ENCODE data around the gene MCRS1. TPM values are rescaled to one million over a fixed set of nuclear protein-coding genes. Genes with fewer than 3 reads are reported as not detected.
A peak's percentile ranks its signal among the peaks of the same experiment; 100 is the strongest.

MCRS1 gene
- total RNA-seq, 1 experiment from 2014 or later, result 88.6 TPM

GRCh38 chr12:49580572-49581535, 12.9 kb upstream of the MCRS1 start:
- in situ Hi-C loops (cut with HindIII; ENCODE audit: low pct_unique_long_range_greater_than_20kb, low sequenced_read_pairs), result no loop called here
- Histone ChIP-seq H3K4me3 (ENCODE audit: low read depth in 2 of 2, low read length in 2 of 2) (no peak overlapping the region), H3K9me3 (ENCODE audit: control insufficient read depth, insufficient read depth, low read depth, low read length) (no peaks in the 10 kb centered on the region), H3K27ac (ENCODE audit: low read length) (no peak overlapping the region), H3K4me1 (ENCODE audit: control insufficient read depth, insufficient read depth, low read length) (no peaks in the 10 kb centered on the region), H3K36me3 (ENCODE audit: control insufficient read depth, insufficient read depth, low read length) (no peaks in the 10 kb centered on the region), H3K27me3 (ENCODE audit: control insufficient read depth, insufficient read depth, low read length) (no peaks in the 10 kb centered on the region)
- peak; percentile 96 for ATAC-seq
- no TSS peak for BruUV-seq (replicated peaks)
- CTCF ChIA-PET, result interaction anchor here (0.6 to 1.5 kb wide), 8 partner anchors 12 to 222 kb away, joined by 3 to 9 read pairs (median 4); no protein-coding TSS in a partner anchor
- TF ChIP-seq SIN3A (IDR thresholded peaks at IDR 0.05; ENCODE audit: borderline replicate concordance, insufficient read depth, low read depth, low read length), result no peak
- TF ChIP-seq CTCF (IDR thresholded peaks at IDR 0.05), result peak; percentile 92
- peak; percentile 27 for DNase-seq (ENCODE audit: low read depth, low spot score)
- intact Hi-C loops (cut with micrococcal nuclease; ENCODE audit: unreplicated experiment), result no loop called here
- POLR2A ChIA-PET, result interaction anchor here (0.6 kb wide), 1 partner anchor 215 kb away, joined by 3 read pairs; no protein-coding TSS in a partner anchor

DNA sequence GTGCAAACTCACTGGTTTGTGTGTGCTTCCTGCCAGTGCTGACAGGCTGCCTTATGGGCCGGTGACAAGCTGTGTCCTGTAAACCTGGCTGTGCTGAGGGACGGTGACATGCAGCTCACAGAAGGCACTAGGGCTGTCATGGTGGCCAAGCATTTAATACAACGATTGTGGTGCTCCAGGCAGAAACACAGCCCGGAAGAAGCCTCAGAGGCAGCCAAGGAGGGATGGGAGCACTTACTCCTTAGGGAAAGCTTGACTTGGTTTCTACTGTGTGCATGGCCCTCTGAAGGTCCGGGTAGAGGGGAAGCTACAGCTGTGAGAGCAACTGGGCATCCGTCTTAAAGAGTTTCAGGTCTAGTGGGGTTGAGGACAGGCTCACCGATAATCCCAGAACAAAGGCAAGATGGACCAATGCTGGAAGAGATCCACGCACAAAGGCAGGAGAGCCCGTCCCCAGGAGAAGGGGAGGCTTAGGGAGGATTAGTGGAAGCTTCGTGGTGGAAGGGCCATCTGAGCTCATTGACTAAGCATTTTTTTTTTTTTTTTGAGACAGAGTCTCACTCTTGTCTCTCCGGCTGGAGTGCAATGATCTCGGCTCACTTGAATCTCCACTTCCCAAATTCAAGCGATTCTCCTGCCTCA, 10.7 kb upstream of the MCRS1 start:
- intact Hi-C loops (cut with micrococcal nuclease; ENCODE audit: unreplicated experiment), result no loop called here
- Histone ChIP-seq H3K4me3 (ENCODE audit: low read depth in 2 of 2, low read length in 2 of 2) (no peak overlapping the region), H3K27ac (ENCODE audit: low read length) (no peak overlapping the region), H3K9me3 (ENCODE audit: control insufficient read depth, insufficient read depth, low read depth, low read length) (no peaks in the 10 kb centered on the region), H3K4me1 (ENCODE audit: control insufficient read depth, insufficient read depth, low read length) (no peaks in the 10 kb centered on the region), H3K36me3 (ENCODE audit: control insufficient read depth, insufficient read depth, low read length) (no peaks in the 10 kb centered on the region; the same call in 1 of the 2 replicates), H3K27me3 (ENCODE audit: control insufficient read depth, insufficient read depth, low read length) (no peaks in the 10 kb centered on the region)
- CTCF ChIA-PET, result interaction anchor here (0.6 kb wide), 1 partner anchor 209 kb away, joined by 7 read pairs; no protein-coding TSS in a partner anchor
- no peak for DNase-seq (ENCODE audit: low read depth, low spot score)
- BruUV-seq (replicated peaks), result no TSS peak
- POLR2A ChIA-PET, result interaction anchor here (0.6 kb wide), 2 partner anchors 11 to 127 kb away, joined by 3 to 6 read pairs; no protein-coding TSS in a partner anchor
- TF ChIP-seq POLR2AphosphoS5 (IDR thresholded peaks at IDR 0.05; ENCODE audit: low read depth, low read length), result no peak
- no peak for TF ChIP-seq SIN3A (IDR thresholded peaks at IDR 0.05; ENCODE audit: borderline replicate concordance, insufficient read depth, low read depth, low read length)
- TF ChIP-seq TCF7L2 (IDR thresholded peaks at IDR 0.05; ENCODE audit: low read depth, low read length), result no peak
- TF ChIP-seq CTCF (IDR thresholded peaks at IDR 0.05), result no peak
- no peak for TF ChIP-seq REST (IDR thresholded peaks at IDR 0.05; ENCODE audit: insufficient read depth in 1 of 2, low read depth in 2 of 2, low read length in 1 of 2)
- in situ Hi-C loops (cut with HindIII; ENCODE audit: low pct_unique_long_range_greater_than_20kb, low sequenced_read_pairs), result no loop called here
- no peak for ATAC-seq
